NCI-H2107 (cell line): ENCODE results near the gene SOWAHB.

Experiments used
- DNase-seq: peaks from one replicate; lab custom pipeline; 2025; lab: John Stamatoyannopoulos, UW

SOWAHB gene

GRCh38 chr4:76850010-76850441 lies 47.9 kb downstream of the SOWAHB start:
- no peak for DNase-seq
